Fibroblast of lung (primary cell): Measurements from ENCODE around the gene PLK4.

Experiments
- CTCF ChIP-seq, 2 donors: IDR thresholded peaks in 1 of 2; conservative IDR thresholded peaks in 1 of 2; 1 replicate in 1 of 2; 2 replicates in 1 of 2; pipeline ENCODE4 v1.5.1; 2011 to 2012; ENCODE audit warnings: low read length in 2 of 2, control low read depth in 1 of 2, inconsistent platforms in 1 of 2, low read depth in 1 of 2, mild to moderate bottlenecking in 1 of 2
- EZH2 ChIP-seq: IDR thresholded peaks from 2 replicates; pipeline ENCODE4 v1.5.1; 2012; ENCODE audit warnings: low read length, control low read depth, mild to moderate bottlenecking; ENCODE audit errors: missing control alignments

GRCh38 chr4:127856196-127856812 lies 24.4 kb upstream of the PLK4 start:
- TF ChIP-seq CTCF (conservative IDR thresholded peaks at IDR 0.05 in 1 of 2, IDR thresholded peaks at IDR 0.05 in 1 of 2; ENCODE audit: low read depth in 1 of 2, low read length in 2 of 2) (no peak), EZH2 (no peak)
